Peyer's patch (tissue), 4 donors: ENCODE measurements around the gene MAPK6.

Experiments
- CTCF ChIP-seq, 6 experiments: fragments of 450-650 bp in 4 of 6; fragments of 200-600 bp in 2 of 6; sonication (generic) in 1 of 6; IDR thresholded peaks; one replicate each; pipeline ENCODE4 v1.5.1; 2017 to 2019; ENCODE audit warnings: antibody characterized with exemption in 6 of 6, mild to moderate bottlenecking in 3 of 6, moderate library complexity in 1 of 6
- POLR2A ChIP-seq, 2 donors: fragments of 450-650 bp; IDR thresholded peaks; one replicate each; pipeline ENCODE4 v1.5.1; 2017; ENCODE audit warnings: antibody characterized with exemption in 2 of 2, mild to moderate bottlenecking in 2 of 2, moderate library complexity in 2 of 2

- TF ChIP-seq POLR2A (IDR thresholded peaks at IDR 0.05) (no peak), CTCF (IDR thresholded peaks at IDR 0.05) (no peak)
These were observed 78.2 kb downstream of the MAPK6 start for GRCh38 chr15:52097180-52097579.
